Testis (tissue), 3 donors: ENCODE measurements around the gene SNX11. TPM values are rescaled to one million over a fixed set of nuclear protein-coding genes. Genes with fewer than 3 reads are reported as not detected.

Experiments used
- DNase-seq: peaks from one replicate; pipeline ENCODE4 v3.0.0-alpha.2; 2019
- H3K27ac ChIP-seq, 2 donors: fragments of 200-600 bp; sonication (generic); one replicate each; pipeline ENCODE4 v1.5.1; 2019
- H3K27me3 ChIP-seq: fragments of 200-600 bp; sonication (generic); one replicate; pipeline ENCODE4 v1.5.1; 2019
- H3K36me3 ChIP-seq: fragments of 200-600 bp; sonication (generic); one replicate; pipeline ENCODE4 v1.5.1; 2017; ENCODE audit warnings: low read depth; ENCODE audit errors: missing control alignments
- H3K4me1 ChIP-seq: fragments of 200-600 bp; sonication (generic); one replicate; pipeline ENCODE4 v1.5.1; 2019
- H3K4me3 ChIP-seq, 2 donors: fragments of 200-600 bp; sonication (generic); one replicate each; pipeline ENCODE4 v1.5.1; 2017 to 2019
- H3K9me3 ChIP-seq: fragments of 200-600 bp; sonication (generic); one replicate; pipeline ENCODE4 v1.5.1; 2017
- CTCF ChIP-seq, 3 experiments: fragments of 450-650 bp in 2 of 3; fragments of 200-600 bp in 1 of 3; sonication (generic) in 1 of 3; IDR thresholded peaks; one replicate each; pipeline ENCODE4 v1.5.1; 2016 to 2019; ENCODE audit warnings: antibody characterized with exemption in 3 of 3, mild to moderate bottlenecking in 2 of 3, moderate library complexity in 1 of 3
- POLR2A ChIP-seq: fragments of 450-650 bp; IDR thresholded peaks from one replicate; pipeline ENCODE4 v1.6.1; 2017; ENCODE audit warnings: antibody characterized with exemption, mild to moderate bottlenecking, moderate library complexity
- WGBS, 2 donors: methylation state at CpG; one replicate each; pipeline ENCODE4 v1.1.5; 2018; 5-methylcytosine and 5-hydroxymethylcytosine counted together
- intact Hi-C: fragments of 100-400 bp; cut with DNase I; formaldehyde crosslinking; loops from one replicate; pipeline ENCODE4 v1.15.1; 2023; ENCODE audit warnings: low total_unique reads
- polyA plus RNA-seq: library from polyadenylated mRNA; stranded (reverse); fragments of 350-450 nt; fragmentation: Illumina TruSeq; extraction: RNeasy Lipid Tissue Mini Kit (QIAGEN cat#74804); gene quantifications from one replicate; pipeline ENCODE4 v1.2.3, GENCODE V29; 2014; ENCODE audit warnings: low read depth, low replicate concordance; ENCODE audit not compliant: insufficient read depth
- total RNA-seq, 2 donors: library from RNA; depleted of rRNA; stranded (reverse); fragments of >200 nt; gene quantifications; one replicate each; pipeline ENCODE4 v1.2.3, GENCODE V29; 2016

Gene SNX11
- total and polyA plus RNA-seq, 3 donors from 2014 or later: 20.3 to 23.1 (median 23.1) TPM

- Histone ChIP-seq H3K36me3 (no peaks in the 10 kb centered on the region), H3K4me3 (no peak overlapping the region), H3K9me3 (no peaks in the 10 kb centered on the region), H3K27me3 (no peaks in the 10 kb centered on the region), H3K27ac (no peak overlapping the region), H3K4me1 (no peaks in the 10 kb centered on the region)
- intact Hi-C loops: loop anchor here (10.0 kb wide), 1 partner anchor 48 kb away; no protein-coding TSS in a partner anchor
- DNase-seq: no peak
- 73 to 90% methylated on average over 5 of the region's 5 CpGs for whole genome bisulfite sequencing, 2 donors
- no peak for TF ChIP-seq POLR2A
- TF ChIP-seq CTCF (IDR thresholded peaks at IDR 0.05): no peak
Observed at GRCh38 chr17:48132385-48132784, 24.8 kb downstream of the SNX11 start.

- no peaks in the 10 kb centered on the region for H3K4me1 ChIP-seq
- 85 to 100% methylated on average over 3 of the region's 3 CpGs for WGBS, 2 donors
- no peaks in the 10 kb centered on the region for H3K27me3 ChIP-seq
- no peak overlapping the region for H3K27ac ChIP-seq
- no peak overlapping the region for H3K4me3 ChIP-seq
- no peaks in the 10 kb centered on the region for H3K36me3 ChIP-seq
- intact Hi-C loops: loop anchor here (10.0 kb wide), 1 partner anchor 50 kb away; no protein-coding TSS in a partner anchor
- DNase-seq: no peak
- no peak for TF ChIP-seq POLR2A
- TF ChIP-seq CTCF (IDR thresholded peaks at IDR 0.05): no peak
- H3K9me3 ChIP-seq: no peaks in the 10 kb centered on the region
Observed at GRCh38 chr17:48134912-48135480, 27.4 kb downstream of the SNX11 start.

GRCh38 chr17:48137656-48138055 lies 30.1 kb downstream of the SNX11 start:
- WGBS, 2 donors: 64 to 76% methylated on average over 1 of the region's 1 CpG
- no peak for DNase-seq
- Histone ChIP-seq H3K4me1 (no peaks in the 10 kb centered on the region), H3K4me3 (no peak overlapping the region), H3K27ac (no peak overlapping the region), H3K9me3 (no peaks in the 10 kb centered on the region), H3K27me3 (no peaks in the 10 kb centered on the region), H3K36me3 (no peaks in the 10 kb centered on the region)
- intact Hi-C loops: loop anchor here (10.0 kb wide), 1 partner anchor 53 kb away; no protein-coding TSS in a partner anchor
- TF ChIP-seq POLR2A (no peak), CTCF (IDR thresholded peaks at IDR 0.05) (no peak)

GRCh38 chr17:48139944-48140343 lies 32.4 kb downstream of the SNX11 start:
- intact Hi-C loops: loop anchor here (10.0 kb wide), 1 partner anchor 55 kb away; no protein-coding TSS in a partner anchor
- Histone ChIP-seq H3K36me3 (no peaks in the 10 kb centered on the region), H3K27ac (no peak overlapping the region), H3K4me1 (no peaks in the 10 kb centered on the region), H3K27me3 (no peaks in the 10 kb centered on the region), H3K9me3 (no peaks in the 10 kb centered on the region), H3K4me3 (no peak overlapping the region)
- TF ChIP-seq POLR2A: no peak
- no peak for TF ChIP-seq CTCF (IDR thresholded peaks at IDR 0.05)
- 70 to 85% methylated on average over 2 of the region's 2 CpGs for WGBS, 2 donors
- no peak for DNase-seq

GRCh38 chr17:48143629-48144028 lies 36.1 kb downstream of the SNX11 start:
- TF ChIP-seq POLR2A (no peak), CTCF (IDR thresholded peaks at IDR 0.05) (no peak)
- WGBS, 2 donors: 57 to 84% methylated on average over 6 of the region's 6 CpGs
- H3K27me3 ChIP-seq: no peaks in the 10 kb centered on the region
- no peaks in the 10 kb centered on the region for H3K36me3 ChIP-seq
- no peak overlapping the region for H3K4me3 ChIP-seq
- DNase-seq: no peak
- H3K4me1 ChIP-seq: no peaks in the 10 kb centered on the region
- intact Hi-C loops: no loop called here
- H3K27ac ChIP-seq: no peak overlapping the region
- H3K9me3 ChIP-seq: no peaks in the 10 kb centered on the region
